ENCODE data around the gene PLXND1.

The PLXND1 gene

GRCh38 chr3:129593595-129594339 lies 12.7 kb downstream of the PLXND1 start:
- no peak for TF ChIP-seq CTCF (conservative IDR thresholded peaks at IDR 0.05)
- H3K27ac ChIP-seq, result peak overlapping the region; percentile 54

- no peak for TF ChIP-seq CTCF (conservative IDR thresholded peaks at IDR 0.05)
- peak overlapping the region; percentile 54 for H3K27ac ChIP-seq
Measured at GRCh38 chr3:129593230-129593594, 13.3 kb downstream of the PLXND1 start.

GRCh38 chr3:129592381-129593131 lies 13.9 kb downstream of the PLXND1 start:
- no peak for TF ChIP-seq CTCF (conservative IDR thresholded peaks at IDR 0.05)
- no peak overlapping the region for H3K27ac ChIP-seq

- no peak for TF ChIP-seq CTCF (conservative IDR thresholded peaks at IDR 0.05)
- H3K27ac ChIP-seq, result no peak overlapping the region
Measured at GRCh38 chr3:129591932-129592331, 14.5 kb downstream of the PLXND1 start.

GRCh38 chr3:129590215-129590614 lies 16.3 kb downstream of the PLXND1 start:
- no peak for TF ChIP-seq CTCF (conservative IDR thresholded peaks at IDR 0.05)
- no peak overlapping the region for H3K27ac ChIP-seq

GRCh38 chr3:129587566-129588210 lies 18.8 kb downstream of the PLXND1 start:
- no peak overlapping the region for H3K27ac ChIP-seq
- no peak for TF ChIP-seq CTCF (conservative IDR thresholded peaks at IDR 0.05)

- H3K27ac ChIP-seq, result no peak overlapping the region
- no peak for TF ChIP-seq CTCF (conservative IDR thresholded peaks at IDR 0.05)
Measured at GRCh38 chr3:129586746-129587430, 19.6 kb downstream of the PLXND1 start.

Measured in VCaP (cell line).